Stimulated activated CD4-positive, alpha-beta T cell treated with anti-CD3 and anti-CD28 coated beads, Interleukin-2, amount 100 ng/mL, for 4 hours (primary cell): ENCODE data around the gene SPATA31A1.
"Not testable (repeated sequence)": the region's sequence is repeated elsewhere in the genome, so short reads cannot be mapped to it uniquely, and the experiment has no call there.

Experiments used
- DNase-seq: peaks from one replicate; pipeline ENCODE4 v3.0.0-alpha.2; 2020; ENCODE audit warnings: low read depth

The SPATA31A1 gene

GRCh38 chr9:39355369-39355768 lies at the start of gene SPATA31A1:
TSS of gene SPATA31A1 (plus strand) at chr9:39355669. CDS start at chr9:39355731, 62 bp downstream.
- DNase-seq: not testable (repeated sequence)

GRCh38 chr9:39407261-39408204 lies 52.1 kb downstream of the SPATA31A1 start:
- not testable (repeated sequence) for DNase-seq

GRCh38 chr9:39411254-39411940 lies 55.9 kb downstream of the SPATA31A1 start:
- DNase-seq: not testable (repeated sequence)
